BE2C (cell line): ENCODE measurements around the gene XPNPEP2.

Experiments
- DNase-seq: peaks from one replicate; pipeline ENCODE4 v3.0.0-alpha.2; 2020
- H3K27me3 ChIP-seq: fragments of 250-450 bp; sonication (Bioruptor Pico); 2 replicates; pipeline ENCODE4 v1.5.1; 2020; ENCODE audit warnings: mild to moderate bottlenecking
- H3K36me3 ChIP-seq: fragments of 250-450 bp; sonication (Bioruptor Pico); 2 replicates; pipeline ENCODE4 v1.5.1; 2020; ENCODE audit warnings: mild to moderate bottlenecking
- H3K4me1 ChIP-seq: fragments of 250-450 bp; sonication (Bioruptor Pico); 2 replicates; pipeline ENCODE4 v1.5.1; 2020
- H3K4me3 ChIP-seq: 2 replicates; pipeline ENCODE4 v1.5.1; 2011; ENCODE audit warnings: low read depth, low read length
- H3K9me3 ChIP-seq: fragments of 250-450 bp; sonication (Bioruptor Pico); 2 replicates; pipeline ENCODE4 v1.5.1; 2020
- TF ChIP-seq, protein P1 (sequence below): IDR thresholded peaks from 2 replicates; pipeline ENCODE4 v1.5.1; 2012; ENCODE audit warnings: mild to moderate bottlenecking, low read depth, low read length

Gene XPNPEP2

DNA sequence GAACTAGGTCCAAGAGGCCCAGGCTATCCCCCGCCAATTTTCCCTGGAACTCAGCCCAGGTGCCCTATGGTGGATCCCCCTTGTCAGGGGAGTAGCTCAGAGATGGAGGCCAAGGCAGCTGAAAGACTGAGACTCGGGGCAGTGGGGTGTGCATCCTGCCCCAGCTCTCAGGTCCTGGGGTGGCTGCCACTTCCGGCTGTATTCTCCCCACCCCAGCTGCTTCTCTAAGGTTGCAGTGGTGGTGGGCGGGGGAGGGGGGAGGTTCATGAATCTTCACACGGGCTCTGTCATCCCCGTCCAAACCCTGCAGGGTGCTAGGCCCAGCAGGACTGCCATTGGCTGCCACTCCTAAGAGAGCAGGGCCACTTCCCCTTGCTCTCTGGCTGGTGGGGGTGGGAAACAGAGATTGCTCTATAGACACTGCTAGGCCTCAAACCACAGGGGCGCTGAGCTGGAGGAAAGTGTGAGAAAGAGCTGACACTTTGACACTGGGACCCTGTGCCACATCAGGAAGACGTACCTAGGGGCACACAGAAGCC lies 42.4 kb downstream of the XPNPEP2 start:
- Histone ChIP-seq H3K4me1 (no peaks in the 10 kb centered on the region), H3K4me3 (no peak overlapping the region), H3K9me3 (no peaks in the 10 kb centered on the region), H3K27me3 (no peaks in the 10 kb centered on the region), H3K36me3 (no peaks in the 10 kb centered on the region)
- TF ChIP-seq, protein P1, sequence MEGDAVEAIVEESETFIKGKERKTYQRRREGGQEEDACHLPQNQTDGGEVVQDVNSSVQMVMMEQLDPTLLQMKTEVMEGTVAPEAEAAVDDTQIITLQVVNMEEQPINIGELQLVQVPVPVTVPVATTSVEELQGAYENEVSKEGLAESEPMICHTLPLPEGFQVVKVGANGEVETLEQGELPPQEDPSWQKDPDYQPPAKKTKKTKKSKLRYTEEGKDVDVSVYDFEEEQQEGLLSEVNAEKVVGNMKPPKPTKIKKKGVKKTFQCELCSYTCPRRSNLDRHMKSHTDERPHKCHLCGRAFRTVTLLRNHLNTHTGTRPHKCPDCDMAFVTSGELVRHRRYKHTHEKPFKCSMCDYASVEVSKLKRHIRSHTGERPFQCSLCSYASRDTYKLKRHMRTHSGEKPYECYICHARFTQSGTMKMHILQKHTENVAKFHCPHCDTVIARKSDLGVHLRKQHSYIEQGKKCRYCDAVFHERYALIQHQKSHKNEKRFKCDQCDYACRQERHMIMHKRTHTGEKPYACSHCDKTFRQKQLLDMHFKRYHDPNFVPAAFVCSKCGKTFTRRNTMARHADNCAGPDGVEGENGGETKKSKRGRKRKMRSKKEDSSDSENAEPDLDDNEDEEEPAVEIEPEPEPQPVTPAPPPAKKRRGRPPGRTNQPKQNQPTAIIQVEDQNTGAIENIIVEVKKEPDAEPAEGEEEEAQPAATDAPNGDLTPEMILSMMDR: no peak
- no peak for DNase-seq

DNA sequence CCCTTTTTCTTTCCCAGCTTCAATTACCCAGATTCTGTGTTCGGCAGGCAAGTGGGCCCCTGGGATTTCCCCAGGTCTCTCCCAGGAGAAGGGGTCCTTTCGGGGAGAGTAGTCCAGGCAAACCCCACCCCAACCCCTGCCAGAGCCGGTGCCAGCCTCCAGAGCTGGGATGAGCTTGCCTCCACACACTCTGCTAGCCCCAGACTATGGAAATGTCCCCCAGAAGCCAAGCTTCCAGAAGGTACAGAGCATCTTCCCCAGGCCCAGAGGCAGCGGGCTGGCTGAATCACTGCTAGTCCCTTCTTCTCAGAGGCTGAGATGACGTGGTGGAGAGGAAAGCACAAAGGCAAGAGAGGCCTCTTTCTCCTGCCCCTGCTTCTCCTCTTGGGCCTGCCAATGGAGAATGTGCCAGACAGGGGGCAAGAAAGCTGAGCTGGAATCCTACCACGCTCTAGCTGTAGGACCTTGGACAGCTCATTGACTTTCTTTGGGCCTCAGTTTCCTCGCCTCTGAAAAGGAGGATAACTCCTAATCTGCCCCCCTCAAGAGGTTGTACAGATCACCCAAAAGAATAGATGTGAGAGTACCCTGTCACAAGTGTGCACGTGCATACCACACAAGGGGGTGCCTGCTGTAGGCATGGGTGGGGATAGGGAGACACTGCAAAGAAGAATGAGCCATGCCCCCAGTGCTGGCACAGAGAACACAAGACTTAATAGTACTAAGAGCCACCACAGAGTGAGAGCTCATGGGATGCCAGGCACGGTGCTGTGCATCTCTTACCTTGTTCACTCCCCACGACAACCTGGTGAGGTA lies 43.1 kb downstream of the XPNPEP2 start:
- H3K4me1 ChIP-seq: no peaks in the 10 kb centered on the region
- DNase-seq: no peak

DNA sequence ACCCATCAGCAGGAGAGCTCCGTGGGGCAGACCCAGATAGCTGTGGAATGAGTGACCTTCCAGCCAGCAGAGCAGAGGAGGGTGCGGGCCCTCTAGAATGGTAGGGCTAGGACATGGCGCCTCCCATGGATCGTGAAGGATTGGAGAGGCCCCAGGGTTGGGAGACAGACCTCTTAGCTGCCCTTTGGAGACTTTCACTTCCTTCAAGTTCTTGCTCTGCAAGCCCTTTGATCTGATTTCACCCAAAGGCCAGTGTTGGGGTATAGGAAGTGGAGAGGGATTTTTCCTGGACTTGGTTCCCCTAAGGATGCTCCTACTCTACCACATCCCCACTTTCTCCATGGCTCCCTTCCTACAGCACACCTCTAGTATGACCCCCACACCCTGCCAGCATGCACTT lies 43.9 kb downstream of the XPNPEP2 start:
- DNase-seq: no peak
- no peaks in the 10 kb centered on the region for H3K27me3 ChIP-seq
- no peaks in the 10 kb centered on the region for H3K36me3 ChIP-seq
- H3K4me1 ChIP-seq: no peaks in the 10 kb centered on the region
- H3K9me3 ChIP-seq: no peaks in the 10 kb centered on the region
- TF ChIP-seq, protein P1: no peak
- no peak overlapping the region for H3K4me3 ChIP-seq

More for the DNA sequence above, 43.1 kb downstream of the XPNPEP2 start:
- H3K27me3 ChIP-seq: no peaks in the 10 kb centered on the region
- no peak overlapping the region for H3K4me3 ChIP-seq
- H3K36me3 ChIP-seq: no peaks in the 10 kb centered on the region
- TF ChIP-seq, protein P1: no peak
- H3K9me3 ChIP-seq: no peaks in the 10 kb centered on the region

DNA sequence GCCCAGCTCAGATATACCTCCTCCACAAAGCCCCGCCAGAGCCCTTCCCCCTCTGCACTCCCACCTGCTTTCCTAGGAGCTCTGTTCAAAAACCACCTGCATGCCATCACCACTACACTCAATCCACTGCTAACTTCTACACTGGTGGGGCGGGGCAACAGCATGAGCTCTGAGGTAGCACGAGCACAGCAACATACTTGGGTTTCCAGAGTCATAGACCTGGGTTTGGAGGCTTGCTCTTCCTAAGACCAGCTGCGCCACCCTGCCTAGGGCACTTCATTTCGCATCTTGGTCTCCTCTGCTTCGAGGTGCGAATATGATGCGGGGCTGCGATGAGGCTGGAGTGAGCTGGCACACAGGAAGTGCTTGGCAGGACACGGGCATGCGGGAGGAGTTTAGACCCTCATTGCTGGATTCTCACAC lies 44.5 kb downstream of the XPNPEP2 start:
- H3K9me3 ChIP-seq: no peaks in the 10 kb centered on the region
- H3K27me3 ChIP-seq: no peaks in the 10 kb centered on the region
- no peak for DNase-seq
- H3K4me1 ChIP-seq: no peaks in the 10 kb centered on the region
- H3K36me3 ChIP-seq: no peaks in the 10 kb centered on the region
- TF ChIP-seq, protein P1: no peak
- H3K4me3 ChIP-seq: no peak overlapping the region

DNA sequence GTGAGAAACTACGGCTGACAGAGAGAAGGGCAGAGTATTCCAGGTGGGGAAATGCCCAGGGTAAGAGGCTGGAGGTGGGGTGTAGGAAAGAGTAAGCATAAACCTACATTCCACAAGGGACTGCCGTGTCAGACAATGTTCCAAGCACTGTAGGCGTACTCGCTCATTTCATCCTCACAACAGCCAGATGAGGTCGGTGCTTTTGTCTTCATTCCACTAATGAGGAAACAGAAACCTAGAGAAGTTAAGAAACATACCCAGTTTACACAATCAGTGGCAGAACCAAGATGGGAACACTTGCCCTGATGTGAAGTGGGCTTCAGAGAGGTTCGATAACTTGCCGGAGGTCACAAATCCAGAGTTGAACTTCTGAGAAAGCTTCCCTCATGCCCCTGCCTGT lies 45.6 kb downstream of the XPNPEP2 start:
- Histone ChIP-seq H3K36me3 (no peaks in the 10 kb centered on the region), H3K9me3 (no peaks in the 10 kb centered on the region), H3K4me1 (no peaks in the 10 kb centered on the region), H3K27me3 (no peaks in the 10 kb centered on the region), H3K4me3 (no peak overlapping the region)
- no peak for DNase-seq
- TF ChIP-seq, protein P1: no peak

DNA sequence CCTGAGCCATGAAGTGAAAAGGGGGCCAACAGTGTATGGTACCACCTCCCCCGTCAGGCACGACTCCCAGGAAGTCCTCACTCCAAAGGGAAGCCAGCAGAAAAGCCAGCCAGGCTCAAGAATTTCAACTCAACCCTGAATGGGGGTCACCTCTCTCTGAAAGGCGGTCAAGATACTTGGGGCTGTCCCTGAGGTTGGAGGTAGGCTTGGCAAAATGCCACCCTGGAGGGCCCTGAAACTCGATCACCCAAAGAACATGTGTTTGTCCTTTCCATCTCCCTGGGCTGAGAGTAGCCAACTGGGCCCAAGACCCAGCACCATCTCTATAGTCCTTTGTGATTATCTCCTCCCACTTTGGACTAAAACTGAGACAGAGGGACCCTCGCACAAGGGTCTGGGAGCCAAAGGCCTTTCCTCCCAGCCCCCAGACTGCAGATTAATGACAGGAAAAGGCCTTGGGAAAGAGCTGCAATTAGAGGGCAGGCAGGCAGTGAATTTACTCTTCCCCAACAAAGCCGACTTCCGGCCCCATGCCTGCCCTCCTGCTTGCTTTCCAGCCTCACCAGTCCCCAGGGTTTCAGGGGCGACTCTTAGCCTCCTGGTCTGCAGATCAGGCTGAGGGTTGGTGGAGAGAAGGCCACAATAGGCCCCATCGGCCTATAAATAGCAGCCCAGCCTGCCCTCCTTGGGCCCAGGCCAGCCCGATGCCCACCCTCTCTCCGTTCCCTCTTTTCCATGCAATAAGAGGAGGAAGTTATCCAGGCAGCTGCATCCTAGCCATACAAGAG lies 46.6 kb downstream of the XPNPEP2 start:
- H3K9me3 ChIP-seq: no peaks in the 10 kb centered on the region
- no peaks in the 10 kb centered on the region for H3K36me3 ChIP-seq
- TF ChIP-seq, protein P1: no peak
- H3K4me1 ChIP-seq: no peaks in the 10 kb centered on the region
- H3K27me3 ChIP-seq: no peaks in the 10 kb centered on the region
- no peak for DNase-seq
- H3K4me3 ChIP-seq: no peak overlapping the region
